ENCODE measurements around the gene TBC1D22B.
"Not testable (repeated sequence)": the region's sequence is repeated elsewhere in the genome, so short reads cannot be mapped to it uniquely, and the experiment has no call there.

TBC1D22B gene

GRCh38 chr6:37304766-37305165, 47.2 kb downstream of the TBC1D22B start:
- no peak for DNase-seq

DNA sequence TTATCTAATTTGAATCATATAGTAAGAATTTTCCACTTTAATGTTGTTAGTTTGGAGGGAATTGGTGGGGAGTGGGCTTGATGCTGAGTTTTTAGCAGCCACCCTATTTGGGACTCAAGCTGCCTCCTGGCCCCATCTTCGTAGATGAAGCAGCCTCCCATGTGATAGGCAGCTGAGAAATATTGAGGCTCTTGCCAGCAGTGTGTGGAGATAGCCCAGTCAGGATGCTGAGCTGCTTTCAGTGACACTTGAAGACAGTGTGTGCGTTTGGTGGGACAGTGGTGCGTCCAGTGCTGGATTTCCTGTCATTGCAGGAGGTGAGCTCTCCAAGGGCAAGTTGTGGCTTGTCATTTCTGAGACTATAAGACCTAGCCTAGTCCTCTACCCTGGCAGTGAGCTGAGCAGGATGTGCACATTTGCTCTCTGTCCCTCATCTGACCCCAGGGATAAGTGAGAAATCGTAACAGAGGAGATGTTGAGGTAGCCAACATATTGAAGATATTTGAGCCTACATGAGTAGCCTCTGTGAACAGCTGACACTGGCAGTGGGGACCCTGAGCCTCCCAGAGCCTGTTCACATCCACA, 48.4 kb downstream of the TBC1D22B start:
- DNase-seq = no peak

GRCh38 chr6:37306624-37307222, 49.2 kb downstream of the TBC1D22B start:
- DNase-seq = no peak

DNA sequence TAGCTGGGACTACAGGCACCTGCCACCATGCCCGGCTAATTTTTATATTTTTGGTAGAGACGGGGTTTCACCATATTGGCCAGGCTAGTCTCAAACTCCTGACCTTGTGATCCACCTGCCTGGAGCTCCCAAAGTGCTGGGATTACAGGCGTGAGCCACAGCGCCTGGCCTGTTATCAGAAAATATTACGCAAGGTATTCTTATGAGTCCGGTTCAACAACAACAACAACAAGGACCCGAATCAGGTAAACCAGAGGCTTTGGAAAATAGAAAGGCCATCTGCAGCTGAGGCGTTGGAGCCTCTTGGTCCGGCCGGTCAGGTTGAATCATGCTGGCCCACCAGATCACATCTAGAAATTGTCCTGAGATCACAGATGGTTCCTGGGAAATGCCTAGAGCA, 49.9 kb downstream of the TBC1D22B start:
- not testable (repeated sequence) for DNase-seq

- peak; percentile 61 for DNase-seq
Measured at GRCh38 chr6:37308069-37308815, 50.7 kb downstream of the TBC1D22B start.

DNA sequence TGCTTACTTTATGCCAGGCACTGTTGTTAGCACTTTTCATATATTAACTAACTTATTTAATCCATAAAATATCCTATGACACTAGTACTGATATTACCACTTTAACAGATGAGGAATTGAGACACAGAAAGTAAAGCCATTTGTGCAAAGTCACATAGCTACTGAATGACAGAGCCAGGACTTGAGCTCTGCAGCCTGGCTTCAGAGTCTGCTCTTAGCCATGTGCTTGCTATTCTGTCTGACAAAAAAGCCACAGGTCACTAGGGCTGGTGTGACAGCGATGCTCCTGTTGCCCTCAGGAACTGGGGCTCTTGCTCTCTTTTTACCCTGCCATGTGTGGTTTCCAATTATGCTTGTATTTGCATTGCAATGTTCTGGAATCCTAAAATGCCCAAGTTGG, 51.5 kb downstream of the TBC1D22B start:
- no peak for DNase-seq

- DNase-seq = no peak
Measured at GRCh38 chr6:37309692-37310091, 52.1 kb downstream of the TBC1D22B start.

GRCh38 chr6:37310966-37311365, 53.4 kb downstream of the TBC1D22B start:
- no peak for DNase-seq

DNA sequence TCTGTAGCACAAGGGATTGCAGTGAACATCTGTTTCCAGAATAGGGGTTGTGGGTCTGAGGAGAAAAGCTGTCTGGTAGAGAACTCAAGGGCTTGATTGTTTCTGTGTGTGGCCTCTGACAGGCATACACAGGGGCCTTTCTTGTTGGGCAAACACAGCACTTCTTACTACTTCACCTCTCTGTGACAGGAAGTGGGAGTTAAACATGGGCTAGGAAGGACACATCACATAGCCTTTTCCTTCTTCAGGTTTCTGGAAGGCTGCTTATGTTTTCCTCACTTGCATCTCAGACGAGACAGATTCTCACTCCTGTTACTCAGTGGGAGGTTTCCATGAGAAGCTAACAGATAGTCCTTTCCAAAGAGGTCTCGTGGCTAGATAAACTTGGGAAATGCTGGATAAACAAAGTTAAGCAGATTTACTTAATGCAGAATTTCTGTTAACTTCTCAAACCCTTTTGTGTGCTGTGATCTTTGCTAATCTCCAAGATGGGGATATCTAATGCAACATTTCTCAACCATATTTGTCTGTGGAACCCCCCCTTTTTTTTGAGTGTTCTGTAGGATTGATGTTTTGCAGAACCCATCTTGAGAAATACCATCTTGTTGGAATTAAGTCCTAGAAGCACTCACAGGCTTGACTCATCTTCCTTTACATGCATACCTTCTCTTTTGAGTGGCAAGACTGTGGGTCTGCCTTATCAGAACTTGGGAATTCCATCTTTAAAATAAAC, 54.3 kb downstream of the TBC1D22B start:
- DNase-seq = no peak

- DNase-seq = no peak
Measured at GRCh38 chr6:37313723-37314486, 56.3 kb downstream of the TBC1D22B start.

GRCh38 chr6:37314487-37315156, 57.0 kb downstream of the TBC1D22B start:
- DNase-seq = no peak

DNA sequence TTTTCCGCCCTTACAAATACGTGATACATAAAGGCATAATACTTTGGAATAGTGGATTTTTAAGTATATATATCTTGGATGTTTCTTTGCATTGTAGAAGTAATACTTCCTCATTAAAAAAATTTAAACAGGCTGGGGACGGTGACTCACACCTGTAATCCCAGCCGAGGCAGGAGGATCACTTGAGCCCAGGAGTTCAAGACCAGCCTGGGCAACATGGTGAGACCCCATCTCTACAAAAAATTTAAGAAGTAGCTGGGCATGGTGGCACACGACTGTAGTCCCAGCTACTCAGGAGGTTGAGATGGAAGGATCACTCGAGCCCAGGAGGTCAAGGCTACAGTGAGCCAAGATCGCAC, 57.6 kb downstream of the TBC1D22B start:
- no peak for DNase-seq

DNA sequence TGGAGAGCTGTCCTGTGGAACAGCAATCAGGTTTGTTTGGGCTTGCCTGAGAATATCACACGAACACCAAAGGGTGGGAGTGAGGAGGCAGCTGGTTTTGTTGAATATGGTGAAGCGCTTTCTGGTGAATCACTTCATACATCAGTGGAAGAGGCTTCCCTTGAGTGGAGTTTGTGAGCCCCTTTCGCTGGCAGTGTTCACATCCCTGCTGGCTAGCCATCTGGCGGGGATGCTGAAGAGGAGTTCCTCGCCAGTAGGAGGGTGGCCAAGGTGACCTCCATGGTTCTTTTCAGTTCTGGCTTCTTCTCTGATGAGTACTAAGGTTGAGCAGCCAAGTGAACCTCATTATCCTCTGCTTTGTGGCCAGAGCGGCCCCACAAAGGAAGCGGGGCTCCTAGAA, 58.5 kb downstream of the TBC1D22B start:
- DNase-seq = no peak

- no peak for DNase-seq
Measured at GRCh38 chr6:37317312-37318038, 59.9 kb downstream of the TBC1D22B start.

DNA sequence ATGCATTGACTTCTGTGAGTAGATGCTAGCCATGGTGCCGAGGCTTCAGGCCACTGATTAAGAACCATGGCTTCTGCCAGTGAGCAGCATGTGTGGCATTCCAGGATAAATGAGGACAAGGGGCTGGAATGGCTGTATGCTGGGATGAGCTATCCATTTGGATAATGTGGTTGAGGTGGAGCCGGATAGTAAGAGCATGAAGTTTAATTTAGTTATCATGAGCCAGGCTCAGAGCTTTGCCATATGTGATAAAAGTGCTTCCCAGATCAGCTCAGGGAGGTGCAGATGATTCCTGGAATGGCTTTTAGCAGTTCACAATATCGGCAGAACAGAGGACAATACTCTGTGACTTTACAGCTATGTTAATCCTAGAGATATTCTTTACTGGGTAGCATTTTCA, 61.6 kb downstream of the TBC1D22B start:
- DNase-seq = no peak

DNA sequence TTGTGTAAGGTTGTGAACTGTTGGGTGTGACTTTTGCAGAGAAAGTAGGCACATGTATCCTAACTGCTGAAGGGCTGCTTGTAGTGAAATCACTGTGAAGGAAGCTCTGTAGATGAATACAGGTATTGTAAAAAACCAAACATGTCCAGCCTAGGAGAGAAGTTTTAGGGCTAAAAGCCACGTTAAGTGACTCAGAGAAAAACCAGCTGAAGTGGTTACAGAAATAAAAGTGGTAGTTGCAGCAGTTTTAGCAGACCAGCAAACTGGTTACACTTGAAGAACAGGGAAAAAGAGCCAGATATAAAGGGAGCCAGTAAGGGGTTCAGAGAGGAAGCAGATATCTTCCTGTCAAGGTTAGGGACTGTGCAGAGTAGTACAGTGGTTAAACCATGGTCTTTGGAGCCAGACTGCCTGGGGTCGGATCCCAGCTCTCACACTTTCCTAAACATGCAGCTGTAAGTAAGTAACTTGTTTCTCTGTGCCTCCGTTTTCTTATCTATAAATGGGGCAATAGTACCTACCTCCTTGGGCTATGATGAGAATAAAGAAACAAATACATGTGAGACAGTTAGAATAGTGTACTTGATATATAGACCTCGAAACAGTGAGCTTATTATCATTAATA, 62.4 kb downstream of the TBC1D22B start:
- DNase-seq = no peak

GRCh38 chr6:37320646-37321045, 63.1 kb downstream of the TBC1D22B start:
- DNase-seq = no peak

GRCh38 chr6:37321101-37321500, 63.5 kb downstream of the TBC1D22B start:
- no peak for DNase-seq

- DNase-seq = no peak
Measured at GRCh38 chr6:37321516-37322415, 64.2 kb downstream of the TBC1D22B start.

DNA sequence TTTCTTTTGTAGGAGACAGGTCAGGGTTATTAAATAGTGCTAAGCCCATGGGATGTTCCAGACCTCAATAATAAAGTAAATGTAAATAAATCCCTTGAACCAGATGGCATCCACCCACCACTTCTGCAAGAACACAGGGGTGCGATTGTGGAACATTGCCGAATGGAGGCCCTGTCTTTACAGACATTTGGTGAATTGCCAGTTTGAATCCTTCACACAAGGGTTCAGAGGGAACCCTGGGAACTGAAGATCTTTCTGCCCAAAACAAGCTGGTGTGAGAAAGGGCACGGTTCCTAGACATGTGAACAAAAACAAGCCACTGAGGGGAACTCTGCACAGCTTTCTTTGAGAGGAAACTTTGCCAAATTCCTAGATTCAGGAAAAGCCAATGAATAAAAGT, 66.0 kb downstream of the TBC1D22B start:
- no peak for DNase-seq

Measured in NCI-H1436 treated with DMSO at 0.1 percent for 48 hours (cell line).